HL-60 (cell line): ENCODE measurements around the gene ZNF764.
A peak's percentile ranks its signal among the peaks of the same experiment; 100 is the strongest.

Source experiments
- GABPA ChIP-seq: IDR thresholded peaks from 2 replicates; pipeline ENCODE4 v1.6.1; 2012; ENCODE audit warnings: low read depth
- POLR2AphosphoS5 ChIP-seq: IDR thresholded peaks from 2 replicates; pipeline ENCODE4 v1.6.1; 2012; ENCODE audit warnings: low read depth
- SPI1 ChIP-seq: IDR thresholded peaks from 2 replicates; pipeline ENCODE4 v1.6.1; 2012; ENCODE audit warnings: low read depth, mild to moderate bottlenecking, borderline replicate concordance
- TF ChIP-seq, protein P1 (sequence below): IDR thresholded peaks from one replicate; pipeline ENCODE4 v1.5.1; 2011; ENCODE audit warnings: low read length, control low read depth, inconsistent platforms; ENCODE audit not compliant: insufficient read depth
- TF ChIP-seq, protein P2 (sequence below): IDR thresholded peaks from 2 replicates; pipeline ENCODE4 v1.6.1; 2012; ENCODE audit warnings: low read depth; ENCODE audit not compliant: insufficient replicate concordance

DNA sequence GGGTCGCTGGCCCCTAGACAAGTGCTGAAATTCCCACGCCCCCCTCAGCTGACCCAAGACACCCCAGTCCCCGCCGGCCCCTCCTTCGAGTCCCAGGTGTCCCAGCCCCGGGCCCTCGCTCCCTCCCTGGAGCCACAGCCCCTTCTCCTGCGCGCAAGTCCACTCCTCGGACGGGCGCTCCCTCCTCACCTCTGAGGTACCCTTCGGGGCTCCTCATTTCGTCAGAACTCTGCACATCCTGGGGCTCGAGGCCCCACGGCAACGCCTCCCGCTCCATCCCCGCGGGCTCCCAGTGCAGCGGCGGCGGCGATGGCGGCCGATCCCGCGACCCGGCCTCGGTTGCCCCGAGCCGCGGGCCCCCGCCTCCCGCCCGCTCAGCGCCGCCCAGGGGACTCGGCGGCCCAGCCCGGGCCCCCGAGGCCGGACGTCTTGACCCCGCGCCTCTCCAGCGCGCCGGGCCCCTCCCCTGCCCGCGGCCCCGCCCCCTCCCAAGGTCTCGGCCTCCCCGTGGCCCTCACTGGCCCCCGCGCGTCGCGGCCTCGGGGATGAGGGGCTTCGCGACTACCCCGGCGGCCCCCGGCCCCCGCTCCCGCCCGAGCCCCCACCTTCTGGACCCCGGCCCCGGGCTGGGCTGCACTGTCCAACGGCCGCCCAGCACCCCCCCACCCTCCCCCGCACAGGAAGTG is 31.9 kb downstream of the ZNF764 start, which contains the start of gene ZNF768:
- TF ChIP-seq, protein P1, sequence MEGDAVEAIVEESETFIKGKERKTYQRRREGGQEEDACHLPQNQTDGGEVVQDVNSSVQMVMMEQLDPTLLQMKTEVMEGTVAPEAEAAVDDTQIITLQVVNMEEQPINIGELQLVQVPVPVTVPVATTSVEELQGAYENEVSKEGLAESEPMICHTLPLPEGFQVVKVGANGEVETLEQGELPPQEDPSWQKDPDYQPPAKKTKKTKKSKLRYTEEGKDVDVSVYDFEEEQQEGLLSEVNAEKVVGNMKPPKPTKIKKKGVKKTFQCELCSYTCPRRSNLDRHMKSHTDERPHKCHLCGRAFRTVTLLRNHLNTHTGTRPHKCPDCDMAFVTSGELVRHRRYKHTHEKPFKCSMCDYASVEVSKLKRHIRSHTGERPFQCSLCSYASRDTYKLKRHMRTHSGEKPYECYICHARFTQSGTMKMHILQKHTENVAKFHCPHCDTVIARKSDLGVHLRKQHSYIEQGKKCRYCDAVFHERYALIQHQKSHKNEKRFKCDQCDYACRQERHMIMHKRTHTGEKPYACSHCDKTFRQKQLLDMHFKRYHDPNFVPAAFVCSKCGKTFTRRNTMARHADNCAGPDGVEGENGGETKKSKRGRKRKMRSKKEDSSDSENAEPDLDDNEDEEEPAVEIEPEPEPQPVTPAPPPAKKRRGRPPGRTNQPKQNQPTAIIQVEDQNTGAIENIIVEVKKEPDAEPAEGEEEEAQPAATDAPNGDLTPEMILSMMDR = no peak
- TF ChIP-seq POLR2AphosphoS5 (no peak), GABPA (no peak), SPI1 (no peak)
- TF ChIP-seq, protein P2, sequence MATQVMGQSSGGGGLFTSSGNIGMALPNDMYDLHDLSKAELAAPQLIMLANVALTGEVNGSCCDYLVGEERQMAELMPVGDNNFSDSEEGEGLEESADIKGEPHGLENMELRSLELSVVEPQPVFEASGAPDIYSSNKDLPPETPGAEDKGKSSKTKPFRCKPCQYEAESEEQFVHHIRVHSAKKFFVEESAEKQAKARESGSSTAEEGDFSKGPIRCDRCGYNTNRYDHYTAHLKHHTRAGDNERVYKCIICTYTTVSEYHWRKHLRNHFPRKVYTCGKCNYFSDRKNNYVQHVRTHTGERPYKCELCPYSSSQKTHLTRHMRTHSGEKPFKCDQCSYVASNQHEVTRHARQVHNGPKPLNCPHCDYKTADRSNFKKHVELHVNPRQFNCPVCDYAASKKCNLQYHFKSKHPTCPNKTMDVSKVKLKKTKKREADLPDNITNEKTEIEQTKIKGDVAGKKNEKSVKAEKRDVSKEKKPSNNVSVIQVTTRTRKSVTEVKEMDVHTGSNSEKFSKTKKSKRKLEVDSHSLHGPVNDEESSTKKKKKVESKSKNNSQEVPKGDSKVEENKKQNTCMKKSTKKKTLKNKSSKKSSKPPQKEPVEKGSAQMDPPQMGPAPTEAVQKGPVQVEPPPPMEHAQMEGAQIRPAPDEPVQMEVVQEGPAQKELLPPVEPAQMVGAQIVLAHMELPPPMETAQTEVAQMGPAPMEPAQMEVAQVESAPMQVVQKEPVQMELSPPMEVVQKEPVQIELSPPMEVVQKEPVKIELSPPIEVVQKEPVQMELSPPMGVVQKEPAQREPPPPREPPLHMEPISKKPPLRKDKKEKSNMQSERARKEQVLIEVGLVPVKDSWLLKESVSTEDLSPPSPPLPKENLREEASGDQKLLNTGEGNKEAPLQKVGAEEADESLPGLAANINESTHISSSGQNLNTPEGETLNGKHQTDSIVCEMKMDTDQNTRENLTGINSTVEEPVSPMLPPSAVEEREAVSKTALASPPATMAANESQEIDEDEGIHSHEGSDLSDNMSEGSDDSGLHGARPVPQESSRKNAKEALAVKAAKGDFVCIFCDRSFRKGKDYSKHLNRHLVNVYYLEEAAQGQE = peak; percentile 86
